ENCODE data around the gene RGS12. TPM values are rescaled to one million over a fixed set of nuclear protein-coding genes. Genes with fewer than 3 reads are reported as not detected.

RGS12 gene
- total RNA-seq, 1 experiment from 2014 or later: 36.0 TPM

DNA sequence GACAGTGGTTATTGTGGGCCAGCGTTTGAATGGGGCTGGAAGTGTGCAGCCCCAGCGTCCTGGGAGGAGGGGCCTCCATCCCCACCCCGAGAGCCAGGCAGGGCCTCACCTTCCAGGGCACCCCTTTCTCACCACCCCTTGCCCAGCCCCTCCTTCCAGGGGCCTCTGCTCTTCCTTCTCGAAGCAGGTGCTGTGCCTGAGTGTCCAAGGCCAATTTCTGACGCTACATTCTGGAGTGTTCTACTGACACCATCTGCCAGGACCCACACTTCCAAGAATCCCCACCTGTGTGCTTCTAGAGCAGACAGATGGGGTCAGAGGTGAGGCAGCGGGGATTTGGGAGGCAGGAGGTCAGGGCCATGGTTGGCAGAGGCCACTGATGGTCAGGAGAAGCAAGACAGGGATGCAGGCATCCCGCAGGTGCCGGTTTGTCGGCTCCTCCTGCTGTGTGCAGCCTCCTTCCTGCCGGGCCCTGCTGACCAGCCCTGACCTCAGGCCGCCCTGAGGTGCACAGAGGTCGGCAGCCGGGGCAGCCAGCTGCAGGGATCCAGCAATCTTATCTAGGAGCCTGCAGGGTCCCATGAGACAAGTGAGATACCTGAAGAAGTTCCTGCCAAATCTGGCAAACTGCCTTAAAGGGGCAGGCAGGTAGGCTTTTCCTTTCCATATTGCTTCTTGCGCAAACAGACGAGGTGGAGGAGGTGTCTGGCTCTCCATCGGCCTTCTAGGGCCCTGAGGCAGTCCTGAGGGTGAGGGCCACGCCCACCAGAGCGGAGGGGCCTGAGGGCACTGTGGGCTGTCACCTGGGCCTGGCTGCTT is 25.0 kb upstream of the RGS12 start:
- no peak for DNase-seq (ENCODE audit: unreplicated experiment)
- no peak for TF ChIP-seq CTCF (IDR thresholded peaks at IDR 0.05; ENCODE audit: unreplicated experiment)
- no TSS peak for BruUV-seq (replicated peaks)
- intact Hi-C loops (cut with micrococcal nuclease): no loop called here
- Mint-ChIP-seq H3K9me3 (ENCODE audit: unreplicated experiment) (no peaks in the 10 kb centered on the region), H3K36me3 (ENCODE audit: insufficient read depth, unreplicated experiment) (no peaks in the 10 kb centered on the region), H3K4me1 (ENCODE audit: insufficient read depth, unreplicated experiment) (peaks cover 5% of the 10 kb centered on the region), H3K27me3 (ENCODE audit: insufficient read depth, unreplicated experiment) (peaks cover 42% of the 10 kb centered on the region), H3K4me3 (ENCODE audit: unreplicated experiment) (no peak overlapping the region), H3K27ac (ENCODE audit: low read depth, unreplicated experiment) (no peak overlapping the region)
- ChIA-PET CTCF (no interaction called here), POLR2A (no interaction called here)

DNA sequence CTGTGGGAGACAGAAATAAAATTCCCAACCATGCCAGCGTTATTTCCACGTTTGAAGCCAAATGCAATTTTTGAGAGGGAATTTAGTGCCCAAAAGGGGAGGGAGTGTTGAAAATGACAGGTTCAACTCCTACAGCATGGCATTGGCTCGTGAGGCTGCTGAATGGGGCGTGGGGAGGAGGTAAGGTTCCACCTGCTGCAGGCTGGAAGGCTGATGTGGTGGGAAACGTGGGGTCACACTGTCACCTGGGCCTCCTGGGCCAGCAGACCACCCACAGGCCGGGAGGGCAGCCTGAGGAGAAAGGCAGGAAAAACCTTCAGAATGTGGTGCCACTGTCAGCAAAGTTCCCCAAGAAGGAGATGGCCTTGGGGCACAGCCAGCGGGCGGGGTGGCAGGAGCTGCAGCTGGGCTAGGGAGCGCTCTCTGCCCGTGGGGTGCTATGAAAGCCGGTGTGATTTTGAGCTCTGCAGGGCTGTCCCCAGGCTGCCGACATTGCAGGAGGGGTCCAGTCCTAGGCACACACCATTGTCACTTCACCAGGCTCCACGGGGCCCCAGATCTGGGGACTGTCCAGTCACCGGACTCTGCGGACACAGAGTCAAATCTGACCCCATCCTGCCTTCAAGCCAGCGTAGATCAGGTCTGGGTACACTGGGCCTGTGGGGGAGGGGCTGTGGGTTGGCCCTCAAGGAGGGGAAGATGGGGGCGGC is 24.3 kb upstream of the RGS12 start:
- H3K36me3 Mint-ChIP-seq (ENCODE audit: insufficient read depth, unreplicated experiment): no peaks in the 10 kb centered on the region
- no TSS peak for BruUV-seq (replicated peaks)
- no peak overlapping the region for H3K4me3 Mint-ChIP-seq (ENCODE audit: unreplicated experiment)
- no peak overlapping the region for H3K27ac Mint-ChIP-seq (ENCODE audit: low read depth, unreplicated experiment)
- no peak for DNase-seq (ENCODE audit: unreplicated experiment)
- intact Hi-C loops (cut with micrococcal nuclease): no loop called here
- ChIA-PET CTCF (no interaction called here), POLR2A (no interaction called here)
- no peaks in the 10 kb centered on the region for H3K9me3 Mint-ChIP-seq (ENCODE audit: unreplicated experiment)
- H3K4me1 Mint-ChIP-seq (ENCODE audit: insufficient read depth, unreplicated experiment): peaks cover 5% of the 10 kb centered on the region
- TF ChIP-seq CTCF (IDR thresholded peaks at IDR 0.05; ENCODE audit: unreplicated experiment): no peak
- H3K27me3 Mint-ChIP-seq (ENCODE audit: insufficient read depth, unreplicated experiment): peaks cover 49% of the 10 kb centered on the region

DNA sequence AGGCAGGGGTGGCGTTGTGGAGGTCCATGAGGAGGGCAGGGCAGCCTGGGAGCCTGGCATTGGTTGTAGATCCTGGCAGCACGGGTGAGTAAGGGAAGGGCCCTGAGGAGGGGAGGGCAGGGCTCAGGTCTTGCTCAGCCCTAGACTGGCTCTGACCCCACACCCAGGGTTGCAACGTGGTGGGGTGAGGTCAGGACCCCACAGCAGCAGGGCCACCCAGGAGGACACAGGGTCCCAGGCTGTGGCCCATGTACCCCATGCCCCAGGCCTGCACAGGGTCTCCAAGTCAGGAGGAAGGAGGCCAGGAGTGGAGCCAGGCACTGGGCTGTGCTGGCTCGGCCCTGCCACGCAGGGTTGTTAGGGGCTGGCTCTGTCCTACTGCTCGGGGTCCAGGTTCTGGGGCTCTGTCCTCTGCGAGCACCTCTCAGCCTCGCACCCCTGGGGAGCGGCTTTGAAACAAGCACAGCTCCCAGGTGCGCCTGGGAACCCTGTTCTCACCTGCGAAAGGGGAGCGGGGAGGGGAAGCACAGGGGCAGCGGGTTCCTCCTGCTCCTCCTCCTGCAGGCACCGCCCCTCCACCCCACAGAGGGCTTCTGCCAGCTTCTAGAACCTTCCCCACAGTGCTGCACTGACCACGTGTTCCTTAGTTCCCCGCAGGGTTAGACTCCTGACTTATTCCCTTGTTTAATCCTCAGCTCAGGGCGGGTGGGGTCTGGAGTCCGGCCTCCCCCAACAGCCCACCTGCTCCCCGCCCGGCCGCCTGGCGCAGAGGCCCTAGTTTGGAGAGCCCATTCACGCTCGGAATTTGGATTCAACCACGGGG is 23.5 kb upstream of the RGS12 start:
- BruUV-seq (replicated peaks): no TSS peak
- POLR2A ChIA-PET: no interaction called here
- no peaks in the 10 kb centered on the region for H3K36me3 Mint-ChIP-seq (ENCODE audit: insufficient read depth, unreplicated experiment)
- no peaks in the 10 kb centered on the region for H3K9me3 Mint-ChIP-seq (ENCODE audit: unreplicated experiment)
- CTCF ChIA-PET: no interaction called here
- no peak overlapping the region for H3K4me3 Mint-ChIP-seq (ENCODE audit: unreplicated experiment)
- peaks cover 5% of the 10 kb centered on the region for H3K4me1 Mint-ChIP-seq (ENCODE audit: insufficient read depth, unreplicated experiment)
- no peak overlapping the region for H3K27ac Mint-ChIP-seq (ENCODE audit: low read depth, unreplicated experiment)
- DNase-seq (ENCODE audit: unreplicated experiment): no peak
- peaks cover 48% of the 10 kb centered on the region for H3K27me3 Mint-ChIP-seq (ENCODE audit: insufficient read depth, unreplicated experiment)
- intact Hi-C loops (cut with micrococcal nuclease): no loop called here
- TF ChIP-seq CTCF (IDR thresholded peaks at IDR 0.05; ENCODE audit: unreplicated experiment): no peak

All from MCF 10A (cell line).